IPS DF 6.9 (cell line): ENCODE results near the gene G3BP1.
"Not testable (repeated sequence)": the region's sequence is repeated elsewhere in the genome, so short reads cannot be mapped to it uniquely, and the experiment has no call there.

Experiments
- DNase-seq: peaks from one replicate; pipeline ENCODE4 v3.0.0-alpha.2; 2013; ENCODE audit warnings: low read depth, low spot score
- H3K27ac ChIP-seq: one replicate; pipeline ENCODE4 v1.5.1; 2013; ENCODE audit warnings: low read length, control low read depth
- H3K27me3 ChIP-seq: 2 replicates; pipeline ENCODE4 v1.6.1; 2013; ENCODE audit warnings: mild to moderate bottlenecking, low read length; ENCODE audit not compliant: control insufficient read depth, insufficient read depth
- H3K36me3 ChIP-seq: 2 replicates; pipeline ENCODE4 v1.6.1; 2013; ENCODE audit warnings: low read length; ENCODE audit not compliant: control insufficient read depth, insufficient read depth
- H3K4me1 ChIP-seq: 2 replicates; pipeline ENCODE4 v1.6.1; 2013; ENCODE audit warnings: low read length; ENCODE audit not compliant: control insufficient read depth, insufficient read depth
- H3K4me3 ChIP-seq: 2 replicates; pipeline ENCODE4 v1.5.1; 2013; ENCODE audit warnings: mild to moderate bottlenecking, low read length
- H3K9me3 ChIP-seq: 2 replicates; pipeline ENCODE4 v1.6.1; 2013; ENCODE audit warnings: low read length, inconsistent platforms; ENCODE audit not compliant: control insufficient read depth, insufficient read depth
- WGBS: extraction: QIAGEN DNeasy Blood & Tissue Kit; methylation state at CpG from one replicate; pipeline ENCODE4 v1.1.7; 2013; ENCODE audit warnings: mixed read lengths, missing lambda C conversion rate; ENCODE audit not compliant: insufficient read length, insufficient coverage; 5-methylcytosine and 5-hydroxymethylcytosine counted together

G3BP1 gene

GRCh38 chr5:151855701-151856100, 83.9 kb downstream of the G3BP1 start:
- no peak for DNase-seq
- H3K4me1 ChIP-seq: no peaks in the 10 kb centered on the region

GRCh38 chr5:151856861-151857260, 85.1 kb downstream of the G3BP1 start:
- Histone ChIP-seq H3K27ac (no peak overlapping the region), H3K4me1 (no peaks in the 10 kb centered on the region), H3K9me3 (no peaks in the 10 kb centered on the region), H3K27me3 (no peaks in the 10 kb centered on the region), H3K36me3 (no peaks in the 10 kb centered on the region), H3K4me3 (no peak overlapping the region)
- WGBS: no CpG with 5 or more reads among the region's 5 CpGs
- DNase-seq: no peak

More at GRCh38 chr5:151855701-151856100, 83.9 kb downstream of the G3BP1 start:
- Histone ChIP-seq H3K36me3 (no peaks in the 10 kb centered on the region), H3K9me3 (no peaks in the 10 kb centered on the region), H3K27ac (no peak overlapping the region), H3K27me3 (no peaks in the 10 kb centered on the region), H3K4me3 (no peak overlapping the region)
- WGBS: no CpG with 5 or more reads among the region's 4 CpGs

- H3K36me3 ChIP-seq, H3K4me1 ChIP-seq, H3K9me3 ChIP-seq, DNase-seq, H3K27ac ChIP-seq, H3K4me3 ChIP-seq, H3K27me3 ChIP-seq: not testable (repeated sequence)
- no CpG with 5 or more reads among the region's 4 CpGs for WGBS
Measured at GRCh38 chr5:151860867-151861266, 89.1 kb downstream of the G3BP1 start.
